ENCODE measurements around the gene KIAA1671.

KIAA1671 gene

GRCh38 chr22:24981656-24982055 is 29.1 kb downstream of the KIAA1671 start:
- no peak for DNase-seq (ENCODE audit: low read depth, low spot score)

DNA sequence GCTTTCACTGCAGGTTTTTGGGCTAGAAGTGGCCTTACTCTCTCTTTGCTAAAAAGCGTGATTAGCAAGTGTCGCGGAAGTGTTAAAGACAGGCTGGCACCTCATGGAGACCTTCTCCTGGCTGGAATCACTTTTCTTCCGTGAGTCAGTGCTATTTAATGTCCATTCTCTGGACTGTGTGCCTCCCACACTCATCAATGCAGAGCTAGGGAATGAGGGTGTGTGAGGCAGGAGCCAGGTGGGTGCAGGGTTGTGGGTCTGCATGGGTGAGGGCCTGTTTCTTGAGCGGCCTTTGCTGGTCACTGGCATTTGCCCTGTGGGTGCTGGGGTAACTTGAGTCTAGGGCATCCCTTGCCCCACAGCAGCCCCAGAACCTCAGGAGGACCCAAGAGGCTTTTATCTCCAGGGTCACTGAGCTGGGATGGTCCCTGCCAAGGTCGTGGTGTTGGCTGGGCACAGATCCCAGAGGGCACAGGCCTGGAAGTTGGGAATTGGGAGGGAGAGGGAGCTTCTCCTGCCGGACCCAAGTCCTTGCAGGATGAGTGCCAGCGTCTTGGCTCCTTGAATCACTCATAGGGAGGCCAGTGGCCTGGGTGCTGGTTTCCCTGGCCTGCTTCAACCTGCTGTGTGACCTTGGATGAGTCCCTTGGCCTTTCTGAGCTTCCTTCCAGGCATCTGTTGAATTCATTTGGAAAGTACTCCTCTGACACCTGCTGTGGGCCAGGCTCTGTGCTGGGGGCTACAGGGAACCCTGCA is 30.0 kb downstream of the KIAA1671 start:
- no peak for DNase-seq (ENCODE audit: low read depth, low spot score)

DNA sequence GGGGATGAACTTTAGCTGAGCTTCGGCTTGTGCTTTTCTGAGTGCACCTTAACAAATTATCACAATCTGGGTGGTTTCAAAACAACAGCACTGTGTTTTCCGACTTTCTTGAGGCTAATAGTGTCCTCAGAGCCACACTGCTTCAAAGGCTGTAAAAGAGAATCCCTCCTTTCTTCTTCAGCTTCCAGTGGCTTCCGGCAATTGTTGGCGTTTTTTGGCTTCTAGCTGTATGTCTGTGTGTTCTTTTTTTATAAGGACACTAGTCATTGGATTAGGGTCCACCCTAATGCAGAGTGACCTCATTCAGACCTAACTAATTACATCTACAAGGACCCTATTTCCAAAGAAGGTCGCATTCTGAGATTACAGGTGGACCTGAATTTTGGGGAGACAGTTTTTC is 30.6 kb downstream of the KIAA1671 start:
- DNase-seq (ENCODE audit: low read depth, low spot score) = no peak

- no peak for DNase-seq (ENCODE audit: low read depth, low spot score)
Observed at GRCh38 chr22:24984122-24984521, 31.6 kb downstream of the KIAA1671 start.

DNA sequence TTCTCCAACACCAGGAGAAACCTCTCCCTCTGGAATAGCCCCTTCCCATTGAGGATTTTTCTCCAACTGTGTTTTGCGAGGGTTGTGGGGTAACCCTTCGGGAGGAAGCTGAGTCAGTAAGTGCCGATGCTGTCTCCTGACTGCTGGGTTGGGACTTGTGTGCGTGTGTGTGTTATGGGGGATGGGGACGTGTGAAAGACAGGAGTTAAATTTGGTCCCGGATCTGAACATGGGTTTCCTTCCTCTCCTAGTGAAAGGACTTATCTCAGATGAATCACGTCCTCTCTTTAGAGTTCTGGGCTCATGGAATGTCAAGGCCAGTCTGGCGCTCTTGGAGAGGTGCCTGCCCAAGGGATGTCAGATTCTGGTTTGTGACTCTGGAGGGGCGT is 33.3 kb downstream of the KIAA1671 start:
- no peak for DNase-seq (ENCODE audit: low read depth, low spot score)

GRCh38 chr22:24986816-24987215 is 34.3 kb downstream of the KIAA1671 start:
- no peak for DNase-seq (ENCODE audit: low read depth, low spot score)

GRCh38 chr22:24989135-24989534 is 36.6 kb downstream of the KIAA1671 start:
- no peak for DNase-seq (ENCODE audit: low read depth, low spot score)

- no peak for DNase-seq (ENCODE audit: low read depth, low spot score)
Observed at GRCh38 chr22:24989541-24989951, 37.0 kb downstream of the KIAA1671 start.

DNA sequence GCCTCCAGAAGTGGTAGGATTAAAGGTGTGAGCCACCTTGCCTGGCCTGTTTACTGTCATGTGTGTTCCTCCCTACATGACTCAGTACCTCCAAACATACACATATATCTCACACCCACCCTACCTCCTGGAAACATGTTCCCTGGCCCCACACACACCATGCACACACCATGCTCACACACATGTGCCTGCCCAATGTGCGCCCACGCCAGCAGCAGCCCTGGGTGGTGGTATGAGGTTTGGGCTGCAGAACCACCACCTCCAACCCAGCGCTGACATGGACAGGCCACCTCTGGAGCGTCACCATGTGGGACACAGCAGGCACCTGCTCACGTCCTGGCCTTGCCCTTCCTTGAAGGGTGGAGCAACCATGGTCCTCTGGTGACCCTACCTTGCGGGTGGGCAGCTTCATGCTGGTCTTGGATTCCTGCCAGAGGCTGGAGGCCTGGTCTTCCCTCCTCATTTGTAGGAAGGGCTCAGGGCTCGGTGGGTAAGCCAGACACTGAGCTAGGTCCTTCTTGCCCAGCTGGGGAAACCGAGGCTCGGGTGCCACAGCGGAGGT is 37.9 kb downstream of the KIAA1671 start:
- DNase-seq (ENCODE audit: low read depth, low spot score) = no peak

DNA sequence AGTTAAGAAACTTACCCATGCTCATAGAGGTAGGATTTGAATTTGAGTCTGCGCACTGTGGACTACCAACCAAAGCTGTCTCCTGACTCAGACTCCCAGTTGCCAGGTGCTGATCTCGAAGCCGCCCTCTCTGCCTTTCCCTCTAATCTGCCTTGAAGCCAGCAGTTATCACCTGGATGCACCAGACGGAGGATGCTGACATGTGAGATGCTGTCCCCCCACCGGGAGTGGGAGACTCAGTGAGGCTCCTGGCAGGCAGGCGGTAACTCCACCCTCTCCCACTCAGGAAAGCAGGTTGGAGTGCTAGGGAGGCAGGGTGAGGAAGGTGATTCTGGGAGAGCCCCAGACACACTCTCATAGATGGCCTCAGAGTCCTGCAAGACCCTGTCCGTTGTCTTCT is 40.4 kb downstream of the KIAA1671 start:
- no peak for DNase-seq (ENCODE audit: low read depth, low spot score)

DNA sequence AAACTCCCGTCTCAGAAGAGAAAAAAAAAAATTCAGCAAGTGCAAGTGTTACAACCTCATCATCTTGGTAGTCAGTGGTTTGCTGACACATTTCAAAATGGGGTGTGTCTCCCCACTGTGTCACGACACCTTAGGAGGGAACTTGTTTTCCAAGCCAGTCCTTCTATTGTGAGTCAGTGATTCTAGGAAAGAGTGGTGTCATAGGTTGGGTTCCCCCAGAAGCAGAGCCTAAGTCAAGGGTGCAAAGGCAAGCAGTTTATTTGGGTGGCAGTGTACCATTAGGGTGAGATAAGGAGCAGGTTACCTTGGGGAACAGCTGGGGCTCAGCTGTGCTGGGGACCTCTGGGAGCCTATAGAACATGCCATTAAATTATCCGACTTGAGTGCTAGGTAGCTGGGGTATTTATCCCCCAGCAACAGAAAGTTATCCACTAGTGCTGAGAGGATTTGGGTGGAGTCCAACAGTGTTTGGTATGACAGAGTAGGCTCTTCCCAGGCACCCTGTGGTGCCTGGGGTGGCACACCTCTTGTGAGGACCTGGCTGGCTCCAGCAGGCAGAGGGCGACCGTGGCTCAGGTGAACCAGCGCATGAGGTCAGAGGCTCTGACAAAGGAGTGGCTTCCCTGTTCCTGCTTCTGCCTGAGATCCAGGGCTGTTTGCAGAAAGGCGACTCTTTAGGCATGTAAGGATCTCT is 41.7 kb downstream of the KIAA1671 start:
- no peak for DNase-seq (ENCODE audit: low read depth, low spot score)

- no peak for DNase-seq (ENCODE audit: low read depth, low spot score)
Observed at GRCh38 chr22:24995649-24996180, 43.2 kb downstream of the KIAA1671 start.

- DNase-seq (ENCODE audit: low read depth, low spot score) = no peak
Observed at GRCh38 chr22:24996420-24996952, 44.0 kb downstream of the KIAA1671 start.

GRCh38 chr22:24997023-24997422 is 44.5 kb downstream of the KIAA1671 start:
- no peak for DNase-seq (ENCODE audit: low read depth, low spot score)

- DNase-seq (ENCODE audit: low read depth, low spot score) = no peak
Observed at GRCh38 chr22:25000686-25001085, 48.2 kb downstream of the KIAA1671 start.

DNA sequence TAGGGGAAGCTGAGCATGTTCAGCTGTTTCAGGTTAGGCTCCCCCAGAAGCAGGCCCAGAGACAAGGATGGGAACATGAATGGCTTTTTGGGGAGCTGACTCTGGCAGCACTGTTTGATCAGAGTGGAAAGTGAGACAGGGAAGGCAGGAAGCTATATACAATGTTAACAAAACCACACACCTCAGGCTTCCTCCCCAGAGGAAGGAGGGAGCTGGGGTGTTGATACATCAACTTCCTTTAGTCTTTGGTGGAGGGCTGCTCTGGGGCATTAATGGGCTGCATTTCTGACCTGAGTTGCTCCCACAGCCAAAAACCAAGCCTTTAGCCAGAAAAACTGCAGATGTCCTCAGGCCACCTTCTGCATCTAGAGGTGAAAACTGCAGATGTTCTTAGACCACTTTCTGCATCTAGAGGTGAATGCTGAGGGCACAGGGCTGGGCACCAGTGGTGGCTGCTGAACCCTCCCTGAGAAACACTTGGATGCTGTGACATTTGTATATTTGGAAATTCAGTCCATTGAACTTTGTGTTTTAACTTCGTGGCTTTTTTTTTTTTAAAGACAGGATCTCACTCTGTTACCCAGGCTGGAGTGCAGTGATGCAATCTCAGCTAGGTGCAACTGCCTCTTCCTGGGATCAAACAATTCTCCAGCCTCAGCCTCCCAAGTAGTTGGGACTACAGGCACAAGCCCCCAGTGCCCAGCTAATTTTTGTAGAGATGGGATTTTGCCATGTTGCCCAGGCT is 49.9 kb downstream of the KIAA1671 start:
- DNase-seq (ENCODE audit: low read depth, low spot score) = no peak

GRCh38 chr22:25006354-25006753 is 53.8 kb downstream of the KIAA1671 start:
- DNase-seq (ENCODE audit: low read depth, low spot score) = no peak

GRCh38 chr22:25007444-25008106 is 55.1 kb downstream of the KIAA1671 start:
- DNase-seq (ENCODE audit: low read depth, low spot score) = no peak

DNA sequence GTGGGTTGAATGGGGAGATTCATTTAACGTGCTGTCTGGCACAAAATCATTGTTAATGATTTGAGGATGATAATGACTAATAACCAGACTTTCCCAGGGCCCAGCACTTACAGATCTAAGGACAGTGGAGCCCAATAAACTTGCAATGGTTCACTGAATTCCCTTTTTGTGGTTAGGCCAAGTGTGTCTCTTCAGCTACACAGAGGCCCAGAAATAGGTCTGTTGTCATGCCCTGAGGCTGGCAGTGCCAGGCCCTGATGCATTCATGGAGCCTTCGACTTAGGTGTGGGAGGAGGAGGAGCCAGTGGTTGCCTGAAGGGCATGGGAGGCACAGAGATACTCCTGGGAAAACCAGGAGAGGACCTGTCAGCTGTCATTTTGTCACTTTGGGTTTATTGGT is 56.1 kb downstream of the KIAA1671 start:
- DNase-seq (ENCODE audit: low read depth, low spot score) = no peak

DNA sequence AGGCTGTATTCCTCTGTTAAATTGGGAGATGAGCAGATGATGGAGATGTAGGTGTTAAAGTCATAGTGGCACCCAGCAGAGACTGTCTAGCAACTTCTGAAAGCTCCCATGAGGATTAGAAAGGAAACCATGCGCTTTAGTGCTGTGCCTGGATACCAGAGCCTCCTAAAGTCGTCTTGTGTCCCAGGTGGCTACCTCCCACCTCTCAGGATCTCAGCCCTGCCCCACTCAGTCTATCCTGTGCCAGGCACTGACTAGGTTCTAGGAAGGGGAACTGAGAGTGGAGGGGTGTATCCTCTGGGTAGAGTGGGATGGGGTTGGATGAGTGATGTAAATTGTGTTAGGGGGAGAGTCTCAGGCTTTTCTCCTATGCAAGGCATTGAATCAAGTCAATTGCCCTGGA is 60.2 kb downstream of the KIAA1671 start:
- DNase-seq (ENCODE audit: low read depth, low spot score) = no peak

GRCh38 chr22:25013607-25014006 is 61.1 kb downstream of the KIAA1671 start:
- no peak for DNase-seq (ENCODE audit: low read depth, low spot score)
